ENCODE measurements around the gene CLPTM1. TPM values are rescaled to one million over a fixed set of nuclear protein-coding genes. Genes with fewer than 3 reads are reported as not detected.

Gene CLPTM1
- total RNA-seq, 1 experiment from 2014 or later = 17.2 TPM

GRCh38 chr19:45037393-45038169, 82.4 kb downstream of the CLPTM1 start:
- no peak for DNase-seq (ENCODE audit: low spot score)
- in situ Hi-C loops (cut with HindIII; ENCODE audit: low sequenced_read_pairs) = no loop called here

GRCh38 chr19:45038931-45039893, 84.0 kb downstream of the CLPTM1 start, which contains the start of gene CLASRP:
TSS of gene CLASRP (plus strand) at chr19:45039045. CDS start at chr19:45040213, 1,168 bp downstream.
- DNase-seq (ENCODE audit: low spot score) = peak; percentile 91
- in situ Hi-C loops (cut with HindIII; ENCODE audit: low sequenced_read_pairs) = no loop called here

GRCh38 chr19:45040059-45040771, 85.0 kb downstream of the CLPTM1 start:
- in situ Hi-C loops (cut with HindIII; ENCODE audit: low sequenced_read_pairs) = no loop called here
- DNase-seq (ENCODE audit: low spot score) = no peak

- no peak for DNase-seq (ENCODE audit: low spot score)
- in situ Hi-C loops (cut with HindIII; ENCODE audit: low sequenced_read_pairs) = no loop called here
These were observed 85.9 kb downstream of the CLPTM1 start for GRCh38 chr19:45041125-45041524.

Other genes starting within 250 kb of the CLPTM1 start
- 6.6 and 9.1 TPM in 2 replicates for gene BCL3, start 206.7 kb upstream of the CLPTM1 start, total RNA-seq (2014; rRNA removed; shearing (Covaris generic))
- not detected in 2 replicates for gene CBLC, start 177.5 kb upstream of the CLPTM1 start, total RNA-seq (2014; rRNA removed; shearing (Covaris generic))
- 28.5 and 28.9 TPM in 2 replicates for gene BCAM, start 146.3 kb upstream of the CLPTM1 start, total RNA-seq (2014; rRNA removed; shearing (Covaris generic))
- 126 and 154 TPM in 2 replicates for gene NECTIN2, start 109.1 kb upstream of the CLPTM1 start, total RNA-seq (2014; rRNA removed; shearing (Covaris generic))
- gene TOMM40, start 64.1 kb upstream of the CLPTM1 start, total RNA-seq (2014; rRNA removed; shearing (Covaris generic)) = 226 and 256 TPM in 2 replicates
- 2,018 and 2,607 TPM in 2 replicates for gene APOE, start 49.6 kb upstream of the CLPTM1 start, total RNA-seq (2014; rRNA removed; shearing (Covaris generic))
- 182 and 412 TPM in 2 replicates for gene APOC1, start 40.8 kb upstream of the CLPTM1 start, total RNA-seq (2014; rRNA removed; shearing (Covaris generic))
- gene APOC4, start 13.1 kb upstream of the CLPTM1 start, total RNA-seq (2014; rRNA removed; shearing (Covaris generic)) = not detected in 2 replicates
- gene APOC2, start 9.3 kb upstream of the CLPTM1 start, total RNA-seq (2014; rRNA removed; shearing (Covaris generic)) = not detected in 2 replicates
- 12.7 and 16.6 TPM in 2 replicates for gene RELB, start 46.1 kb downstream of the CLPTM1 start, total RNA-seq (2014; rRNA removed; shearing (Covaris generic))
- 12.1 and 23.8 TPM in 2 replicates for gene CLASRP, start 83.7 kb downstream of the CLPTM1 start, total RNA-seq (2014; rRNA removed; shearing (Covaris generic))
- not detected in 2 replicates for gene ZNF296, start 121.1 kb downstream of the CLPTM1 start, total RNA-seq (2014; rRNA removed; shearing (Covaris generic))
- 93.1 and 100 TPM in 2 replicates for gene GEMIN7, start 123.9 kb downstream of the CLPTM1 start, total RNA-seq (2014; rRNA removed; shearing (Covaris generic))
- gene PPP1R37, start 137.8 kb downstream of the CLPTM1 start, total RNA-seq (2014; rRNA removed; shearing (Covaris generic)) = 28.6 and 42.6 TPM in 2 replicates
- gene NKPD1, start 205.6 kb downstream of the CLPTM1 start, total RNA-seq (2014; rRNA removed; shearing (Covaris generic)) = 0.31 TPM in 1 of 2 replicates, not detected in the other
- 38.4 and 52.9 TPM in 2 replicates for gene TRAPPC6A, start 222.9 kb downstream of the CLPTM1 start, total RNA-seq (2014; rRNA removed; shearing (Covaris generic))
- gene BLOC1S3, start 223.4 kb downstream of the CLPTM1 start, total RNA-seq (2014; rRNA removed; shearing (Covaris generic)) = 9.0 and 14.7 TPM in 2 replicates